ENCODE data around the gene SORCS2. TPM values are rescaled to one million over a fixed set of nuclear protein-coding genes. Genes with fewer than 3 reads are reported as not detected.

The SORCS2 gene
- total and polyA plus RNA-seq, 12 donors = 0.25 to 5.4 (median 2.2) TPM

- 89 to 95% methylated on average over 10 of the region's 10 CpGs for WGBS, 2 donors
- H3K27ac ChIP-seq = no peak overlapping the region
- no peak for DNase-seq
These were observed 342.8 kb downstream of the SORCS2 start for GRCh38 chr4:7535094-7535493.

DNA sequence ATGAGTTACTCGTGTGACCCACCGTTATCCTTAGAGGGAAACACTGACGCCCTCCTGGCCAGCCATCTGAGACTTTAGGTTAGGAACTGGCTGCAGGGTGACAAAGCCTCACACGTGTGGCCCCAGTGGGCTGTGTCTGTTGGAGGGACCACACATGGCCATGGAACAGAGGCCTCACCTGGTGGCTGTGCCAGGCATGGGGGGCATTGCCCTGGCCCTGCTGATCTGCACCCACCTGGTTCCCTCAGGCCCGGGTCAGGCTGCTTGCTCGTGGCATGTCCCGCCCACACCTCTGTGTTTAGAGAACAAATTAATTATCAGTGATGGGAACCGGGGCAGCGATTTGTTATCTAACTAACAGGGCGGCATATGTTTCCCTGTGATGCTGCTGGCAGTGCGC lies 343.3 kb downstream of the SORCS2 start:
- Histone ChIP-seq H3K9me3 (peaks cover 0 to 6% (median 0%) of the 10 kb centered on the region in 11 donors), H3K27me3 (peaks cover 0 to 5% (median 0%) of the 10 kb centered on the region in 7 donors), H3K27ac (no peak overlapping the region), H3K36me3 (no peaks in the 10 kb centered on the region), H3K4me1 (no peaks in the 10 kb centered on the region), H3K4me3 (no peak overlapping the region)
- DNase-seq = no peak
- intact Hi-C loops (cut with DNase I) = no loop called here
- WGBS, 2 donors = 76 to 84% methylated on average over 11 of the region's 11 CpGs
- no peak for ATAC-seq
- TF ChIP-seq, protein P1, sequence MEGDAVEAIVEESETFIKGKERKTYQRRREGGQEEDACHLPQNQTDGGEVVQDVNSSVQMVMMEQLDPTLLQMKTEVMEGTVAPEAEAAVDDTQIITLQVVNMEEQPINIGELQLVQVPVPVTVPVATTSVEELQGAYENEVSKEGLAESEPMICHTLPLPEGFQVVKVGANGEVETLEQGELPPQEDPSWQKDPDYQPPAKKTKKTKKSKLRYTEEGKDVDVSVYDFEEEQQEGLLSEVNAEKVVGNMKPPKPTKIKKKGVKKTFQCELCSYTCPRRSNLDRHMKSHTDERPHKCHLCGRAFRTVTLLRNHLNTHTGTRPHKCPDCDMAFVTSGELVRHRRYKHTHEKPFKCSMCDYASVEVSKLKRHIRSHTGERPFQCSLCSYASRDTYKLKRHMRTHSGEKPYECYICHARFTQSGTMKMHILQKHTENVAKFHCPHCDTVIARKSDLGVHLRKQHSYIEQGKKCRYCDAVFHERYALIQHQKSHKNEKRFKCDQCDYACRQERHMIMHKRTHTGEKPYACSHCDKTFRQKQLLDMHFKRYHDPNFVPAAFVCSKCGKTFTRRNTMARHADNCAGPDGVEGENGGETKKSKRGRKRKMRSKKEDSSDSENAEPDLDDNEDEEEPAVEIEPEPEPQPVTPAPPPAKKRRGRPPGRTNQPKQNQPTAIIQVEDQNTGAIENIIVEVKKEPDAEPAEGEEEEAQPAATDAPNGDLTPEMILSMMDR (IDR thresholded peaks at IDR 0.05) = no peak

More at GRCh38 chr4:7535094-7535493, 342.8 kb downstream of the SORCS2 start:
- no peaks in the 10 kb centered on the region for H3K36me3 ChIP-seq
- no peak overlapping the region for H3K4me3 ChIP-seq
- H3K27me3 ChIP-seq = peaks cover 0 to 9% (median 0%) of the 10 kb centered on the region in 7 donors
- intact Hi-C loops (cut with DNase I) = no loop called here
- no peaks in the 10 kb centered on the region for H3K4me1 ChIP-seq
- no peak for ATAC-seq
- H3K9me3 ChIP-seq = peaks cover 0 to 6% (median 0%) of the 10 kb centered on the region in 11 donors
- TF ChIP-seq, protein P1 (IDR thresholded peaks at IDR 0.05) = no peak

GRCh38 chr4:7536876-7537275 lies 344.5 kb downstream of the SORCS2 start:
- 88 to 92% methylated on average over 8 of the region's 8 CpGs for WGBS, 2 donors
- Histone ChIP-seq H3K9me3 (peaks cover 0 to 6% (median 0%) of the 10 kb centered on the region in 11 donors), H3K27ac (no peak overlapping the region), H3K27me3 (peaks cover 0 to 2% (median 0%) of the 10 kb centered on the region in 7 donors), H3K4me1 (no peaks in the 10 kb centered on the region), H3K36me3 (no peaks in the 10 kb centered on the region), H3K4me3 (no peak overlapping the region)
- ATAC-seq (no peak), DNase-seq (no peak)
- TF ChIP-seq, protein P1 (IDR thresholded peaks at IDR 0.05) = no peak
- intact Hi-C loops (cut with DNase I) = no loop called here

- ATAC-seq (no peak), DNase-seq (no peak)
- Histone ChIP-seq H3K4me3 (no peak overlapping the region), H3K27ac (no peak overlapping the region), H3K4me1 (no peaks in the 10 kb centered on the region), H3K27me3 (no peaks in the 10 kb centered on the region), H3K36me3 (no peaks in the 10 kb centered on the region), H3K9me3 (peaks cover 0 to 6% (median 0%) of the 10 kb centered on the region in 11 donors)
- 83 to 85% methylated on average over 8 of the region's 8 CpGs for WGBS, 2 donors
- TF ChIP-seq, protein P1 (IDR thresholded peaks at IDR 0.05) = no peak
- intact Hi-C loops (cut with DNase I) = no loop called here
These were observed 345.6 kb downstream of the SORCS2 start for GRCh38 chr4:7537853-7538400.
